ENCODE data around the gene NMT1.
A peak's percentile ranks its signal among the peaks of the same experiment; 100 is the strongest.

NMT1 gene

GRCh38 chr17:45060797-45061605 lies at the start of gene NMT1:
TSS of gene NMT1 (plus strand) at chr17:45061317. CDS start at chr17:45061330, 13 bp downstream.
- peak; percentile 100 for DNase-seq

- DNase-seq = no peak
Measured at GRCh38 chr17:45011767-45012166, 49.4 kb upstream of the NMT1 start.

- DNase-seq = peak; percentile 78
Measured at GRCh38 chr17:45013021-45013997, 47.8 kb upstream of the NMT1 start.

- no peak for DNase-seq
Measured at GRCh38 chr17:45016237-45016636, 44.9 kb upstream of the NMT1 start.

- DNase-seq = no peak
Measured at GRCh38 chr17:45016823-45017222, 44.3 kb upstream of the NMT1 start.

DNA sequence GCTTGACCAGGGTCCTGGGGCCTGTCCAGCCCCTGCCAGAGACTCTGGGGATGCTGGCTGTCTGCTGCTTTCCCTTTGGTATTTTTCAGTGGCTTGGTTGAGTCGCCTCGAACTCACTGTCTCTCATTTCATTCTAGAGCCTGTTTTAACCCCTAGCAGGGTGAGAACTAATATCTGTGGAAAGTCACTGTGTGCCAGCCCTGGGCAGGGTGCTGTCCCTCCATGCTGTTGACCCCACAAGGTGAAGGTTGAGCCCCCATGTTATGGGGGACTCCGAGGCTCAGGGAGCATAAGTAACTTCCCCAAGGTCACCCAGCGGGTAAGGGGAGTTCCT lies 42.6 kb upstream of the NMT1 start:
- DNase-seq = no peak

GRCh38 chr17:45018848-45019711 lies 42.0 kb upstream of the NMT1 start:
- peak; percentile 70 for DNase-seq

GRCh38 chr17:45020354-45021138 lies 40.6 kb upstream of the NMT1 start:
- peak; percentile 90 for DNase-seq

- DNase-seq = peak; percentile 87
Measured at GRCh38 chr17:45021607-45022287, 39.4 kb upstream of the NMT1 start.

GRCh38 chr17:45022288-45022648 lies 38.8 kb upstream of the NMT1 start:
- no peak for DNase-seq

GRCh38 chr17:45022655-45023339 lies 38.3 kb upstream of the NMT1 start:
- DNase-seq = no peak

DNA sequence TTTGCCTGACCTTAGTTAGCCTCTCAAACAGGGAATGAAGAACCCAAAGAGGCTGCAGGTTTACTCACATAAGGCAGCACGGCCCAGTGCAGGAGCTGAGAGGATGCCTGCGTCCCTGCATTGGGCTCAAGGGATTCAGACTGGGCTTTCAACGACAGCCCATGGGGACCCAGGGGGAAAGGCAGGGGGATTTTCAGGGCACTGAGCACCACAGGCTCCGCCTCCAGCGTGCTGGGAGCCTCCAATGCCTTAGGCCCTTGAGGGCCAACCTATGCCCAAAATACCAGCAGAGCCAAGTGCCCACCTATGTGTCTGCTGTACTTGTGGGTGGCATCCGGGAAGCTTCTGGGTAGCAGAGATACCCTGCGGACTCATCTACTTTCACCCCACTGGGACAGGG lies 32.0 kb upstream of the NMT1 start:
- no peak for DNase-seq

DNA sequence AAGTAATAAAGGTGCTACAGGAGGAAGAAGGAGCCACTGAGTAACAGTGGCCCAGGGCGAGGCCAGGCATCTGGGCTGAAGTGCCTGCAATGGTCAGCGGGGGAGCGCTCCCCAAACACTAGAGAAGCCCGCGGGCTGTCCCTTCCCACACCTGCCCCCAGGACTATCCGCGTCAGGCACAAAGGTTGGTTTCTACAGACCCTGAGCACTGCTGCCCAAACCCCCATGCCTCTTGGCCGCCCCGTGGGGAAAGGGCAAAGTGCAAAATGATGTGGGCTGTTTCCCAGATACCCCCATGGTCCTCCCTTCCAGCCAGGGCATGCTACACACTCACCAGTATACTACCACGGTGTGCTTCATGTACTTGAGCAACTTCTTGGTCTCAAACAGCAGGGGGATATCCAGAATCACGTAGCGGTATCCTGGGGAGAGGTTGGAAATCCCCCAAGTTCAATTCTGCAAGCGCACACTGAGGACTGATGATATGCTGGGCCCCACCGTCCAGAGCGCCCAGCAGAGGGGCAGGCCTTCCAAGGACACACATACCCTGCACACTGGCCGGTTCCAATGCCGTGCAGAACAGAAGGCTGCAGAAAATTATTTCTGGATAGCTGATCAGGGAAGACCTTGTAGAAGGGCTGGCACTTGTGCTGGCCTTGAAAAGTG lies 31.2 kb upstream of the NMT1 start:
- no peak for DNase-seq

DNA sequence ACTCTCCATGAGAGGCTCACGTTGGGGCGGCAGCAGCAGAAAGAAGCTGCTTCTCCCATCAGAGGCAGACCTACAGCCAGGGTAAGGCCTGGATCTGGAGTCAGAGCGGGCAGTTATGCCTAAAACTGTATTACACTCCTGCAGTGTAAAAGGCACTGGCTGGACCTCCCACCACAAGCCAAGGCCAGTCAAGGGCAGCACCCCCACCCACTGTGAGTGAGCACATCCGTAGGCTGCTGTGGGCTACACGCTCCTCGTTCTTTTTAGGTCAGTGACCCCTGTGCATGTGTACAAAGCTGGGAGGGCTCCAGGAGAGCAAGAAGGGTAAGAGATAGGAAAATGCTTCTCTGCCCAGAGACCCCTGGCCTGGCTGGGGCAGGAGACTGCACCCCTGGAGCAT lies 30.4 kb upstream of the NMT1 start:
- peak; percentile 7 for DNase-seq

- DNase-seq = peak; percentile 79
Measured at GRCh38 chr17:45031231-45032173, 29.6 kb upstream of the NMT1 start.

DNA sequence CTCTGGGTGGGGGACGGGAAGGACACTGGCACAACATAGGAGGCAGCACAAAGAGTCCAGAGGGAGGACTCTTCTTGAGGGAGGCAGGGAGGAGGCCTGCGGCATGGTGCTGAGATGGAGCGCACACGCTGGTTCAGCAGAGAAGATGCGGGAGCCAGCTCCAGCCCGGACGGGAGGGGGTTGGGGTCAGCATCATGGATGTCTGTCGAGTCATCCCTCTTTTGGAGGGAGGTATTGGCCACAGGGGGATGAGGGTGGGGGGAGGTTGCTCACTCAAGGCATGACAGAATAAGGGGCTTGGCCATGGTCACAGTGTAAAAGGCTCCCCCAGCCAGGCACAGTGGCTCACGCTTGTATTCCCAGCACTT lies 29.0 kb upstream of the NMT1 start:
- no peak for DNase-seq

- peak; percentile 14 for DNase-seq
Measured at GRCh38 chr17:45034599-45034998, 26.5 kb upstream of the NMT1 start.

DNA sequence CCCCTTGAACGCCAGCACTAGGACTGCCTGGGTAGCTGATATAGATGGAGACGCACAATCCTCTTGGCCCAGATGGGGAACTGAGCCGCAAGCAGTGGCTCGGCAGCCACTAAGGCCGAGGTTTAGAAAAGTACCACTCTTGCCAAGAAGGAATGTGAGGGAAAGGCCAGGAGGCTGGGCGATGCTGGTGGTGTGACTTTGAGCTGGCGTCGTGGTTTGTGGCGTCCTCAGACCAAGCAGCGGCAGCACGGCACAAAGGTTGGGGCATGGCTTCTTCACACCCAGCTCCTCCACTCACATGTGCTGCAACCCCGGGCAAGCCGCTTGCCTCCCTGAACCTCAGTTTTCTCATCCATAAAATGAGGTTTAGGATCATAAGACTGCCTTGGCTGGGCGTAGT lies 25.3 kb upstream of the NMT1 start:
- DNase-seq = no peak

GRCh38 chr17:45036691-45037090 lies 24.4 kb upstream of the NMT1 start:
- DNase-seq = no peak

Data from eye (tissue), 1 donor.